KBM-7 (cell line): Measurements from ENCODE around the gene MED29.

ENCODE experiments used
- DNase-seq: peaks from one replicate; pipeline ENCODE4 v3.0.0-alpha.2; 2015
- in situ Hi-C: fragments of 300-500 bp; cut with MboI; formaldehyde crosslinking; loops from 2 replicates; pipeline ENCODE4 v1.14.3; 2020; ENCODE audit warnings: low sequenced_read_pairs, low pct_unique_long_range_greater_than_20kb, mixed read lengths

Gene MED29

DNA sequence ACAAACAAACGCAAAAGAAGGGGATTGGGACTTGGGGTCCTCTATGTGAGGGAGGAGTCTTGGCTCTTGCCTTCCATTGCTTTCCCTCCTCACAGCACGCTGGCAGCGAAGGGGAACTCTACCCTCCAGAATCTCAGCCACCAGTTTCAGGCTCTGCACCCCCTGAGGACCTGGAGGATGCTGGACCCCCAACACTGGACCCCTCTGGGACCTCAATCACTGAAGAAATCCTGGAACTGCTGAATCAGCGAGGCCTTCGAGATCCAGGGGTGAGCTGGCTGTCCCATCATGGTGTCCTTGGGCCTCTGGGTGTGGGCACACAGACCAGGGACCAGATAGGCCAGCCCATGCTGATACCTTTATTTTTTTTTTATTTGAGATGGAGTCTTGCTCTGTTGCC is 30.8 kb downstream of the MED29 start:
- in situ Hi-C loops = no loop called here

DNA sequence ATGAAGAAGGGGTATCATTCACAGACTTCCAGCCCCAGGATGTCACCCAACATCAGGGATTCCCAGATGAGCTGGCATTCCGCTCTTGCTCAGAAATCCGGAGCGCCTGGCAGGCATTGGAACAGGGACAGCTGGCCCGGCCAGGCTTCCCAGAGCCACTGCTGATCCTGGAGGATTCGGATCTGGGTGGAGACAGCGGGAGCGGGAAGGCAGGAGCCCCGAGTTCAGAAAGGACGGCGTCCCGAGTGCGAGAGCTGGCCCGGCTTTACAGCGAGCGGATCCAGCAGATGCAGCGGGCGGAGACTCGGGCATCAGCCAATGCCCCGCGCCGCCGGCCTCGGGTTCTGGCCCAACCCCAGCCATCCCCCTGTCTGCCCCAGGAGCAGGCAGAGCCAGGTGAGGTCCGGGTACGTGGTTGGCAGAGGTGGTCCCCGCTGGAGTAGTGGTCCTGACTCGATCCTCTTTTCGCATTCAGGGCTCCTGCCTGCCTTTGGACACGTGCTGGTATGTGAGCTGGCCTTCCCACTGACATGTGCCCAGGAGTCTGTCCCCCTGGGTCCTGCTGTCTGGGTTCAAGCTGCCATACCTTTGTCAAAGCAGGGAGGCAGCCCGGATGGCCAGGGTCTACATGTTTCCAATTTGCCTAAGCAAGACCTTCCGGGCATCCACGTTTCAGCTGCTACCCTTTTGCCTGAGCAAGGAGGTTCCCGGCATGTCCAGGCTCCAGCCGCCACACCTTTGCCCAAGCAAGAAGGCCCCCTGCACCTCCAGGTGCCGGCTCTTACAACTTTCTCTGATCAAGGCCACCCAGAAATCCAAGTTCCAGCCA is 32.3 kb downstream of the MED29 start:
- in situ Hi-C loops = no loop called here

More for the DNA sequence above, 30.8 kb downstream of the MED29 start:
- DNase-seq = no peak

DNA sequence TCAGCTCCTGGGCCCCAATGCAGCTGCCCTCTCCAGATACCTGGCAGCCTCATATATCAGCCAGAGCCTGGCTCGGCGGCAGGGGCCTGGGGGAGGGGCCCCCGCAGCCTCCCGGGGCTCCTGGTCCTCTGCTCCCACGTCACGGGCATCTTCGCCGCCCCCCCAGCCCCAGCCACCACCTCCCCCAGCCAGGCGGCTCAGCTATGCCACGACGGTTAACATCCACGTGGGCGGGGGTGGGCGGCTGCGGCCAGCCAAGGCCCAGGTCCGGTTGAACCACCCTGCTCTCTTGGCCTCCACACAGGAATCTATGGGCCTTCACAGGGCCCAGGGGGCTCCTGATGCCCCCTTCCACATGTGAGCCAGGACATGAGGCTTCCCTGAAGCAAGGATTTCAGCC is 33.8 kb downstream of the MED29 start:
- no peak for DNase-seq
- in situ Hi-C loops = no loop called here

More for the DNA sequence above, 32.3 kb downstream of the MED29 start:
- no peak for DNase-seq

DNA sequence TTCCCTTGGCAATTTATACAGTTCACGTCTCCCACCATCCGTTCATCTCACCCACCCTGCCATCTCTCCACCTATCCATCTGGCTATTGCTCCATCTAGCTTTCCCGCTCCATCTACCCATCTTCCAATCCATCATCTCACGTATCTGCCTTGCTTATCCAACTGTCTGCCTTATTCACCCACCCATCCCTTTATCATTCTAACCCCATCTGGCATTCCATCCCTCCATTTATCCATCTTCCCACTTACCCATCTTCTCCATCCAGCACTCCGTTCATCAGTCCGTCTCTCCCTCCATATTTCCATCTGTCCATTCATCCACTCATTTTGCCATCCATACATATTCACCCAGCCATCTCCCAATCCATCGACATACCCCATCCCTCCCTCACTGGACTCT is 34.6 kb downstream of the MED29 start:
- in situ Hi-C loops = no loop called here

DNA sequence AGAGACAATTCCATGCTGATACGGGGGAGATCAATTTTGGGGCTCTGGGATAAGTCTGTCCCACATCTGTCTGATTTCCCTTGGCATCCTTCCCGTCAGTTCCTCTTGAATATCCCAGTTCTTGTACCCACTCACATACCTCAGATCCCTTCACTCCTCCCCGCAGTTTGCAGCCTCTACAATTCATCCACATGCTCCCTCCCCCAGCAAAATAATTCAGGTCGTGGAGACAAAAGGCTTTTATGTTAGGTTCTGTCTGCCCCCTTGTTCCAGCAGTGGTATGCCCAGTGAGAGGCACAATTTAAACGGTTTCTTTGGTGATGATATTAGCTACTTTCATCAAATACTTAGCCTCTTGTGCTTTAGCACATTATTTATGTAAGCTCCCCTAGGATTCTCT is 35.0 kb downstream of the MED29 start:
- DNase-seq = no peak
- in situ Hi-C loops = no loop called here

More for the DNA sequence above, 34.6 kb downstream of the MED29 start:
- no peak for DNase-seq

DNA sequence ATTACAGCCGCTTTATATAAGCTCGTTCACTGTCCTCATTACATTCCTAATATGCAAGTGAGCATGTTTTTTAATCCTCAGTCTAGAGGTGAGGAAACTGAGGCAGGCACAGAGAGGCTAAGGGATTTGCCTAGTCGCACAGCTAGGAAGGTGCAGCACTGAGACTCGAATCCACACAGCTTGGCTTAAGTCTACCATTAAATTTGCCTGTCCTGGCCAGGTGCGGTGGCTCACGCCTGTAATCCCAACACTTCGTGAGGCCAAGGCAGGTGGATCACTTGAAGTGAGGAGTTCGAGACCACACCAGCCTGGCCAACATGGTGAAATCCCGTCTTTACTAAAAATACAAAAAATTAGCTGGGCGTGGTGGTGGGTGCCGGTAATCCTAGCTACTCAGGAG is 36.5 kb downstream of the MED29 start:
- in situ Hi-C loops = no loop called here

DNA sequence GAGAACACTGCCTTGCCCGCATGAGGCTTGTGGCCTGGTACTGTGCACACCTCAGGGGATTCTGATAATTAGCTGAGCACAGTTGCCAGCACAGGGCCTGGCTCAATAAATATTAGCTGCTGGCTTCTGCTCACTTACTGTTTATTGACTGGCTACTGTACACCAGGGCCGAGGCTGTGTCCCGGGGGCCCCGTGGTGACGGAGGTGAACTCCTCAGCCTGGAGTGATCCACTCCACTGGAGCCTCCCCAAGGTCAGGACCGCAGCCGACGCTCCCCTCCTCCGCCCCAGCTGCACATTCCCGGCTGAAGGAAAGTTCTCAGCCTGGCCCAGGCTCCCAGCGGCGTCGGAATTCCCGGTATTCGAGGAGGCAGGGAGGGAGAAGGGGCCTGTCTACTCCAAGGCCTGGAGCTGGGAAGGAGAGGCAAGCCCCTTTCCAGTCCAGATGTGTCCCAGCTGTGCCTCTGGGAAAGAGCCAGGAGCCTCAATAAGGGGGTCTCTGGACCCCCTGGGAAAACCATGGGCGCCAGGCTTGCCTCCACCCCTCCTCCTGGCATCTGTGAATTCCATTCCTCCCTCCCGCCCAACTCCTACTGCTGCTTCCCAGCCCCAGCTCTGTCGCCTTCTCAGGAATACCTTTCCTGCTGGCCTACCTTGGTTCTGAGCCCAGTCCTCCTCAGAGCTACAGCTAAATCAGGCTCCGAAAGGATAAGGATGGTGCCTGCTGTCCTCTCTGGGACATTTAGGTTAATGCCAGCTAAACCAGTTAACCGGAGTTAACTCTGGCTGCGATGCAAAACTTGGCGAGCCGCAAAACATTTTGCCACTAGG is 37.3 kb downstream of the MED29 start:
- DNase-seq = no peak
- in situ Hi-C loops = no loop called here

More for the DNA sequence above, 36.5 kb downstream of the MED29 start:
- no peak for DNase-seq

DNA sequence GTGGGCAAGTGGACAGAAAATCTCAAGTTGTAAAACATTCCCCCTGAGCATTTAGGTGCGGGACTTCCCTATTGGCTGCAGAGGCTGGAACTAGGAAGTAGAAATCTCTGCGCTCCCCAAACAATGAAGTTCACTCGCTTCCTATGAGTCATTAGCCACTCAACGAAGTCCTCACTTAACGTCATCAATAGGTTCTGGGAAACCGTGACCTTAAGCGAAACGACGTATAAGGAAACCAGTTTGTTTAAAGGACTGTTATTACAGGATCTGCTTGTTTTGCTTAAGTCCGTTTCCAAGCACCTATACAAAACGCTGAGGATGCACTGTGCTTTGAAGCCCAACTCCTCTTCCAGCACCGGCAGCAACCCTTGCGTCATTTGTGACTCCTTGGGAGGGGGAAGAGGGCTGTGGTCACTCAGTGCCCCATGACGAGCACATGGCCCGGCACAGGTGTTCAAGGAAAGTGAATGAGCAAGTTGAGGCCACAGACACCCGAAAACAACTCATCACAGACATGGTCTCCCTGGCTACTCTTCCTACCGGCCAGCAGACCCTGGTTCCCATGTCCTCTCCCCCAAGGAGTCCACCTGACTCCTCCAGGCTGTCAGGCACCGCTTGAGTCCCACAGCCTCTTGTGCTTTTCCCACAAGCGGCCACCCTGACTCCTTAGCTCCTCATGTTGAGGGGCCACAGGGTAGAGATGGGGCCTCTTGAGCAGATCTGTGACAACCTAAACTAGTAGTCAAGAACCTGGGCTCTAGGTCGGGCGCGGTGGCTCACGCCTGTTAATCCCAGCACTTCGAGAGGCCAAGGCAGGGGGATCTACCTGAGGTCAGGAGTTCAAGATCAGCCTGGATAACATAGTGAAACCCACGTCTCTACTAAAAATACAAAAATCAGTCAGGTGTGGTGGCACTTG is 39.8 kb downstream of the MED29 start:
- peak; percentile 89 for DNase-seq
- in situ Hi-C loops = no loop called here

DNA sequence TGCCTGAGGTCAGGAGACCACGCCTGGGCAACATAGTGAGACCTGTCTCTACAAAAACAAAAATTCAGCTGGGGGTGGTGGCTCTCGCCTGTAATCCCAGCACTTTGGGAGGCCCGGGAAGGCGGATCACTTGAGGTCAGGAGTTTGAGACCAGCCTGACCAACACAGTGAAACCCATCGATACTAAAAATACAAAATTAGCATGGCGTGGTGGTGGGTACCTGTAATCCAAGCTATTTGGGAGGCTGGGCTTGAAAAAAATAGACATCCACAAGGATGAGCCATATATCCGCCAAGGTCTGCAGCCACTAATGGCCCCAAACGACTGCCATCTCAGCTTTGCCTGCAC is 41.5 kb downstream of the MED29 start:
- in situ Hi-C loops = no loop called here

DNA sequence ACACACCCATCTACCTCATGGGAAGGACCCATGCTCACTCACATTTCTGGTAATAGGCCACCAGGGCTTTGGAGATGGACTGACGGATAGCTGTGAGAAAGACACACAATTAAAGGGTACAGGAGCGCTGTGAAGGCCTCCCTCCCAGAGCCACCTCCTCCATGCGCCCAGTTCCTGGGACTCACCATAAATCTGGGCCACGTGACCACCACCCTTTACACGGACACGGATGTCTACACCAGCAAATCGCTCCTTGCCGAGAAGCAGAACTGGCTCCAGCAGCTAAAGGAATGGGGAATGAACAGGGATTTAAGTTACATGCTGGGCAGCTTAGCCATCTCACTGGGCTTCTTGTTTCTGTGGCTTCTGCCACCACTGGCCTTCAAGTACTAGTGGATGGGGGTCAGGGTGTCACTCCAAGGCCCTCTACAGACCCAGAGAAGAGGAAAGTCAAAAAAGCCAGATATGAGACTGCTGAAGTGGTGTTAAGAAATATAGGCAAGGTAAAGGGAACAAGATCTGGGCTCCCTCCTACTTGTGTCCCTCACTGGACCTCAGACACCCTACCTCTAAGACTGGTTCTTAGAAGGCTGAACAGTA is 42.4 kb downstream of the MED29 start:
- in situ Hi-C loops = no loop called here
- DNase-seq = no peak

More for the DNA sequence above, 41.5 kb downstream of the MED29 start:
- no peak for DNase-seq

DNA sequence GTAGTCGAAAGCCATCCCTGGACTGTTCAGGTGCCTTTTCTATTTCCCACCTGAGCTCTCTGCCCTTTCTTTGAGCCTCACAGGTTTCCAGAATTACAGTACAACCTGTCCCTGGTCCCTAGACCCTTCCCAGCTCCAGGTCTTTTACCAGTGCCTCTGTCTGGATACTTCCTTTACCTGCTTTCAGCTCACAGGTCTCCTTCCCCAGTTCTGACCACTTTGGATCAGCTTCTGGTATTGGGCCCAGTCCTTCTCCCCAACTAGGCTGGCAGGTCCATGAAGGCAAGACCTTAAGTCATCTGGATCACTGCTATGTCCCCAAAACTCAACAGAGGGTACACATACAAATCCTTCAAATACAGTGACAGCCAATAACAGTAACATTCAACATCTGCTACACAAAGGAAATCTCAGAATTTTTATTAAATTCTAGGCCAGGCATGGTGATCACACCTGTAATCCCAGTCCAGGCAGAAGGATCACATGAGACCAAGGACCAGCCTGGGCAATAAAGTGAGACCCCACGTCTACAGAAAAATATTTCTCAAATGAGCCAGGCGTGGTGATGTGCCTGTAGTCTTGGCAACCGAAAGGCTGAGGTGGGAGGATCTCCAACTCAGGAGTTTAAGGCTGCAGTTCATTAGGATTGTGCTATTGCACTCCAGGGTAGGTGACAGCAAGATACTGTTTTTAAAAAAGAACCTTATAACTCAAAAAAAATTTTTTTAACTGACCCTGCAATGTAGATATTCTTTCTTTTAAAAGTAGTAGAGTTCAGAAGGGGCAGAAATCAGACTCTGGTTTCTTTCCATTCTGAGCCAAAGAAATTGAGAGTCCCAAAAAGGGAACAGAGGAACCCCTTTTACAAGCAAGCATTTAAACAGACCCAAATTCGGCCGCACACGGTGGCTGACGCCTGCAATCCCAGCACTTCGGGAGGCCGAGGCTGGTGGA is 43.2 kb downstream of the MED29 start:
- no peak for DNase-seq
- in situ Hi-C loops = no loop called here

DNA sequence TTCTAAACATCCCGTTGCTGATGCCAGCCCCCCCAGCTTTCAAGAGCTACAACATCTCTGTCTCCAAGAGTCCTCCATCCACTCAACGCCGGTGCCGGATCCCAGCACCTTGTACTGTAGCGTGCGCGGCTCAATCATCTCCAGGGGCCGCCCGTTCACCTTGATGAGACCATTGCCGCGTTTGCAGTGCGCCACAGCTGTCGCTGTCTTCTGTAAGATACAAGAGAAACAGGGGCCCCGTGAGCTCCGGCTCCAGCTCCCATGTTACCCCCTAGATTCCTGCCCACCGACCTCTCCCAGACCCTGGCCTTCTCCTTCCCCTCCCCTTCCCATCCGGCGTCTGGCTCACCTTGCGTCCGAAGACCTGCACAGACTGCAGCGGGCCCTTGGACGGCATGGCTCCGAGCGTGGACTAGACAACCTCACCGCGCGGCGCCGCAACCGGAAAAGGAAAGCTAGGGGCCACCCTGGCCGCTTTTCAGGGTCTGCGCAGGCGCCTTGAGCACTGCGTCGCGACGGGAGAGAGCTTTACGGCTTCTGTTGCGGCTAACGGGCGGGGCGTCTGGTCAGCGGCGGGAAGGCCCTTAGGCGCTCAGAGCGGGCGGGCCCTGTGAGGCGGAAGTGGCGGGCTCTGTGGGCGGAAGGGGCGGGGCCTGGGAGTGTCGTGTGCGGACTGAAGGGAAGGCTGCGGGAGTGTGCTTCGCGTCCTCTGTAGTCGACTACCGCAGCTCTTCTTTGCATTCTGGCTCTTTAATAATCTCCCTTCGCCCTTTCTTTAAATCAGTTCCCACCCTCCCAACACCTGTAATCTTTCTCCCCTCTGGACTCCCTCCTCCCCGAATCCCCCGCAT is 44.5 kb downstream of the MED29 start, which contains the start of gene RPS16:
Gene RPS16, minus strand, starts transcription at position 451 of the 851 bp plus-strand sequence. Its CDS starts 54 bp downstream, at position 397.
- in situ Hi-C loops = no loop called here
- DNase-seq = peak; percentile 98

DNA sequence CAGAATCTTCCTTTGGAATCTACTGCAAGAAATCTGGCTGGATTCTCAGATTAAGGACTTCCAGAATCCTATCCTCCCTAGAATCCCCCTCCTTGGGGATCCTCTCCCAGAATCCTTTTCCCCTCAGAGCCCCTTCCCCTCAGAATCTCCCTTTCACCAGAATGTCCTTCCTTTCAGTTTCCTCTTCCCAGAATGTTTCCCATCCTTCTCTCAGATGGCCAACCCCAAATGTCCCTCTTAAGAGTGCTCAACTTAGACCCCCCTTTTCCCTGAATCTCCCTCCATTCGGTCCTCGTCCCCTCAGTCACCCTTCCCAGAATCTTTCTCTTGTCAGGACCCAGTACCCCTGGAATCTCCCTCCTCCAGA is 45.2 kb downstream of the MED29 start:
- in situ Hi-C loops = no loop called here

DNA sequence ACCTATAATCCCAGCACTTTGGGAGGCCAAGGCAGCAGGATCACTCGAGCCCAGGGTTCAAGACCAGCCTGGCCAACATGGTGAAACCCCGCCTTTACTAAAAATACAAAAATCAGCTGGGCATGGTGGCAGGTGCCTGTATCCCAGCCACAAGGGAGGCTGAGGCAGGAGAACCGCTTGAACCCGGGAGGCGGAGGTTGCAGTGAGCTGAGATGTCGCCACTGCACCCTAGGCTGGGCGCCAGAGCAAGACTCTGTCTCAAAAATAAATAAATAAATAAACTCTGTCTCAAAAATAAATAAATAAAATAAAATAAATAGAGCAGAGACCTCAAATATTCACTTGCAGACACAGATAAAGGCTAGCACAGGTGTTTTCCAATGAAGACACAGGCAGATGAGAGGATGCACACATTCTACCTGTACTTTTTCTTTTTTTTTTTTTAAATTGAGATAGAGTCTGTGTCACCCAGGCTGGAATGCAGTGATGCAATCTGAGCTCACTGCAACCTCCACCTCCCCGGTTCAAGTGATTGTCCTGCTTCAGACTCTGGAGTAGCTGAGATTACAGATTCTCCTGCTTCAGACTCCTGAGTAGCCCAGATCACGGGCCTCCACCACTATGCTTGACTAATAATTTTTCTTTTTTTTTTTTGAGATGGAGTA is 47.2 kb downstream of the MED29 start:
- in situ Hi-C loops = no loop called here
- no peak for DNase-seq

More for the DNA sequence above, 45.2 kb downstream of the MED29 start:
- DNase-seq = no peak

DNA sequence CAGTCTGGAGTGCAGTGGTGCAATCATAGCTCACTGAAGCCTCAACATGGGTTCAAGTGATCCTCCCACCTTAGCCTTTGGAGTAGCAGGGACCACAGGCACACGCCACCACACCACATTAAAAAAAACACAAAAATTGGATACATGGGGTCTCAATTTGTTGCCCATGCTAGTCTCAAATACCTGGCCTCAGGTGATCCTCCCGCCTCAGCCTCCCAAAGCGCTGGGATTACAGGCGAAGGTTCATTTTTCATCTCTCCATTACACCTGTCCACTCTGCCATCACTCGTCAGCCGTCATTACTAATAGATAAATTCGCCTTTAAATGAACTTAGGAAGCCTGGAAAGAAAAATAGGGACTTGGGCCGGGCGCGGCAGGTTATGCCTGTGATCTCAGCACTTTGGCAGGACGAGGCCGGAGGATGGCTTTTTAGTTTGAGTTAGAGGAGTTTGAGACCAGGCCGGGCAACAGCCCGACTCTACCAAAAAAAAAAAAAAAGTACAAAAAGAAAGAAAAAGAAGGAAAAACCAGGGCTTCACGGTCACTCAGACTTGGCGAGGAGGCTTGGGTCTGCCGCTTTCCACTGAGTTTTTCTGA is 53.5 kb downstream of the MED29 start:
- peak; percentile 21 for DNase-seq
- in situ Hi-C loops = no loop called here
